ENCODE results near the gene ST3GAL4. TPM values are rescaled to one million over a fixed set of nuclear protein-coding genes. Genes with fewer than 3 reads are reported as not detected.

ST3GAL4 gene
- total and polyA plus RNA-seq, 2 of the 8 experiments (the other 6 are each of a cell fraction or from before 2014, with no cell fraction given), result 15.6 to 20.0 TPM

GRCh38 chr11:126426106-126426505 lies 70.6 kb downstream of the ST3GAL4 start:
- ChIA-PET POLR2A (ENCODE audit: partially characterized antibody) (interaction anchor here (1.2 kb wide), 1 partner anchor 14 kb away, joined by 4 read pairs; no protein-coding TSS in a partner anchor), CTCF (ENCODE audit: partially characterized antibody) (interaction anchor here (1.1 to 1.8 kb wide), 3 partner anchors 14 to 119 kb away, joined by 4 to 8 read pairs (median 4); no protein-coding TSS in a partner anchor)
- no peak for FAIRE-seq
- Histone ChIP-seq H4K91ac (replicated peaks; ENCODE audit: insufficient read length, low read length) (no peak overlapping the region), H2BK12ac (ENCODE audit: low read depth, low read length) (no peak overlapping the region), H3K4ac (replicated peaks; ENCODE audit: insufficient read length, low read depth, low read length) (no peak overlapping the region), H2AFZ (ENCODE audit: low read length) (no peak overlapping the region), H3K9ac (replicated peaks in 1 of 4; ENCODE audit: extremely low read depth in 1 of 4, low read depth in 3 of 4, low read length in 3 of 4) (no peak overlapping the region), H3K4me2 (ENCODE audit: insufficient read depth in 1 of 2, low read depth in 2 of 2, low read length in 2 of 2) (no peak overlapping the region), H2BK20ac (ENCODE audit: low read length) (no peak overlapping the region), H2BK5ac (ENCODE audit: low read depth, low read length) (no peak overlapping the region), H3K79me2 (ENCODE audit: control insufficient read depth in 1 of 2, insufficient read depth in 2 of 2, low read length in 2 of 2) (no peaks in the 10 kb centered on the region), H4K8ac (ENCODE audit: extremely low read depth, insufficient read depth, low read length) (no peak overlapping the region), H3K4me3 (ENCODE audit: extremely low read depth in 1 of 4, insufficient read depth in 2 of 4, low read depth in 3 of 4, low read length in 4 of 4) (no peak overlapping the region), H4K5ac (ENCODE audit: insufficient read length, low read depth, low read length) (no peak overlapping the region), H2BK15ac (ENCODE audit: low read length) (no peak overlapping the region), H3K9me3 (ENCODE audit: insufficient read depth in 2 of 2, low read depth in 1 of 2, low read length in 1 of 2) (no peaks in the 10 kb centered on the region), H3K23me2 (ENCODE audit: low read depth, low read length) (no peaks in the 10 kb centered on the region), H3K27ac (ENCODE audit: low read depth, low read length) (no peak overlapping the region), H3K23ac (ENCODE audit: insufficient read length) (no peak overlapping the region), H3K14ac (ENCODE audit: insufficient read length) (no peak overlapping the region), H3K36me3 (ENCODE audit: control insufficient read depth in 2 of 4, insufficient read depth in 4 of 4, low read length in 3 of 4) (no peaks in the 10 kb centered on the region), H2BK120ac (replicated peaks; ENCODE audit: low read depth, low read length) (no peak overlapping the region), H3K79me1 (ENCODE audit: low read depth, low read length) (no peaks in the 10 kb centered on the region), H3K56ac (replicated peaks; ENCODE audit: insufficient read length, low read depth, low read length) (no peak overlapping the region), H3K27me3 (replicated peaks in 1 of 4; ENCODE audit: control insufficient read depth in 3 of 4, extremely low read depth in 1 of 4, insufficient read depth in 3 of 4, low read length in 3 of 4) (no peaks in the 10 kb centered on the region), H3K18ac (ENCODE audit: extremely low read depth, low read length) (no peak overlapping the region), H2AK5ac (ENCODE audit: low read depth, low read length) (no peak overlapping the region), H4K20me1 (replicated peaks in 1 of 2; ENCODE audit: control insufficient read depth in 1 of 2, insufficient read depth in 2 of 2, low read length in 2 of 2) (no peaks in the 10 kb centered on the region), H3K4me1 (replicated peaks in 1 of 4; ENCODE audit: control insufficient read depth in 3 of 4, insufficient read depth in 4 of 4, low read length in 3 of 4) (no peaks in the 10 kb centered on the region; a peak in 1 of 7 replicates)
- no peak for DNase-seq (ENCODE audit: low read depth in 1 of 2, low spot score in 2 of 2)
- WGBS, 2 experiments (ENCODE audit: extremely low coverage in 1 of 2, insufficient coverage in 1 of 2, insufficient read length in 1 of 2, insufficient replicate concordance in 2 of 2, low coverage in 1 of 2, low lambda C conversion rate in 2 of 2, missing lambda C conversion rate in 1 of 2), result 90% methylated on average over 3 of the region's 3 CpGs; no CpG with 5 or more reads in 1 of the 2 experiments
- TF ChIP-seq CEBPB (IDR thresholded peaks at IDR 0.05; ENCODE audit: low read depth, low read length), result no peak
- TF ChIP-seq TAF7 (optimal IDR thresholded peaks at IDR 0.05; ENCODE audit: borderline replicate concordance, low read depth, low read length), result no peak
- TF ChIP-seq EZH2 (IDR thresholded peaks at IDR 0.05; ENCODE audit: low read depth, low read length, severe bottlenecking), result no peak
- TF ChIP-seq TBP (IDR thresholded peaks at IDR 0.05; ENCODE audit: low read depth, low read length), result no peak
- TF ChIP-seq SIRT6 (IDR thresholded peaks at IDR 0.05; ENCODE audit: low read length), result no peak
- TF ChIP-seq TEAD4 (IDR thresholded peaks at IDR 0.05; ENCODE audit: low read depth, low read length), result no peak
- TF ChIP-seq ATF2 (IDR thresholded peaks at IDR 0.05; ENCODE audit: low read length), result no peak
- TF ChIP-seq SP4 (IDR thresholded peaks at IDR 0.05; ENCODE audit: low read length), result no peak
- no peak for TF ChIP-seq USF2 (IDR thresholded peaks at IDR 0.05; ENCODE audit: low read length)
- no peak for TF ChIP-seq POU5F1 (IDR thresholded peaks at IDR 0.05; ENCODE audit: low read depth, low read length)
- TF ChIP-seq KDM1A (IDR thresholded peaks at IDR 0.05; ENCODE audit: borderline replicate concordance, low read length), result no peak
